HUES48 (cell line): ENCODE measurements around the gene WDR93.

Experiments
- H3K27ac ChIP-seq: one replicate; pipeline ENCODE4 v1.7.0; 2013; ENCODE audit warnings: low read depth, low read length, inconsistent platforms
- H3K27me3 ChIP-seq: 2 replicates; pipeline ENCODE4 v1.6.1; 2013; ENCODE audit warnings: mild to moderate bottlenecking, low read length; ENCODE audit not compliant: control insufficient read depth, insufficient read depth
- H3K36me3 ChIP-seq: 2 replicates; pipeline ENCODE4 v1.6.1; 2013; ENCODE audit warnings: low read length; ENCODE audit not compliant: control insufficient read depth, insufficient read depth
- H3K4me1 ChIP-seq: 2 replicates; pipeline ENCODE4 v1.6.1; 2013; ENCODE audit warnings: mild to moderate bottlenecking, low read length; ENCODE audit not compliant: control insufficient read depth, insufficient read depth
- H3K4me3 ChIP-seq: 2 replicates; pipeline ENCODE4 v1.5.1; 2013; ENCODE audit warnings: mild to moderate bottlenecking, low read depth, low read length
- H3K9ac ChIP-seq: 2 replicates; pipeline ENCODE4 v1.6.1; 2013; ENCODE audit warnings: mild to moderate bottlenecking, low read depth, low read length, moderate library complexity
- H3K9me3 ChIP-seq: 2 replicates; pipeline ENCODE4 v1.6.1; 2013; ENCODE audit warnings: low read length; ENCODE audit not compliant: control insufficient read depth, insufficient read depth

WDR93 gene

GRCh38 chr15:89760303-89761008, 69.8 kb downstream of the WDR93 start:
- Histone ChIP-seq H3K4me3 (no peak overlapping the region), H3K36me3 (no peaks in the 10 kb centered on the region), H3K9me3 (no peaks in the 10 kb centered on the region), H3K9ac (no peak overlapping the region), H3K4me1 (peaks cover 7% of the 10 kb centered on the region; the same call in 1 of the 2 replicates), H3K27me3 (peaks cover 5% of the 10 kb centered on the region; the same call in 1 of the 2 replicates), H3K27ac (no peak overlapping the region)

DNA sequence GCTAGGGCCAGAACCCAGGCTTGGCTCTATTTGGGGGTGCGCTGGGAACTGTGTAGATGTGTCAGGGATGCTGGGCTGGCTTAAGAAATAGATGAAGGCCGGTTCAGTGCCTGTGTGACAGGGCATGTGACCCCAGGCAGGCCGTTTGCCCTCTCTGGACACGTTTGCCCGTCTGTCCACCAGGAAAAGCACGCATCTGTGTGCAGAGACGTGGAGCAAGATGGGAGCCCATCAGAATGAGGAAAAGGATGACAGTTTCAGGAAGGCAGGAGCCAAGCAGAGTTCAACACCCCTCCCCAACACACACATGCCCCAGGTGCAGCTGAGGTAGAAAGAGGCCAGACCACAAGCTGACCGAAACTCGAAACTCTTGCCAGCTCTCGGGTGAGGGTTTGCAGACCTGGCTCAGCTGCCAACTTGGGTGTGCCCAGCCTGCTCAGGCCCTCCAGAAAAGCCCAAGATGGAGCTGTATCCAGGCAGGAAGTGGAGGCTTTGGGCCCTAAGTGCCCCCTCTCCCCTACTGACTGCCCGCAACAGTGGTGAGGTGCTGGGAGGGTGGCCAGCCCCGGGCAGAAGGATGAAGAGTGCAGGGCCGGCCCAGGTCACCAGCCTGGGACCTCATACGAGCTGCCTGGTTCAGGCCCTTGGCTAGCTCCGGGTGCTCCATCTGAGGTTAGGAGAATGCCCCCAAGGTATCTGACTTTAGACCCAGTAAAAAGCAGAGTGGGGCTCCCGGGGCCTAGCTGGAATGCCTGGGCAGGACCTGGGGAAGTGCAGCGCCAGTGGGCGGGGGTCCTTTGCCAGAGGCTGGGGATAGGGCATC, 70.6 kb downstream of the WDR93 start:
- no peak overlapping the region for H3K9ac ChIP-seq
- no peaks in the 10 kb centered on the region for H3K27me3 ChIP-seq
- peaks cover 7% of the 10 kb centered on the region; the same call in 1 of the 2 replicates for H3K4me1 ChIP-seq
- no peak overlapping the region for H3K4me3 ChIP-seq
- no peak overlapping the region for H3K27ac ChIP-seq
- H3K9me3 ChIP-seq: no peaks in the 10 kb centered on the region
- H3K36me3 ChIP-seq: no peaks in the 10 kb centered on the region

DNA sequence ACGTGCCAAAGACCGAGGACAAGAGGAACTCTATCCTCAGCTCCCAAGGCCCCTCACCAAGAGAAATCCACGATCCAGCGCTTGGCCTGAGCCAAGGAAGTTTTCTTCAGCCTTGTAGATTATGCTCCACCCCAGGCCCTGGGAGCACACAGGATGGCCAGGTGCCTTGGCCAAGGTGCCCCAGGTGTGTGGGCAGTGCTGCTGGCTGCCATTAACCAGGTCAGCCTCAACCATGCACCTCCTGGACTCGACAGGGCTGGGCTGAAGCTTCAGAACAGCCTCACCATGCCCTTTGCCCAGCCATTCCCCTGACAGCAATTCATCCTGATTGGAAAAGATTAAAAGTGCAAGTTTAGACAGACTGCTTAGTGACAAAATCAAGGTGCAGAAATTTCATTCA, 71.3 kb downstream of the WDR93 start:
- peaks cover 7% of the 10 kb centered on the region; the same call in 1 of the 2 replicates for H3K4me1 ChIP-seq
- H3K9ac ChIP-seq: no peak overlapping the region

DNA sequence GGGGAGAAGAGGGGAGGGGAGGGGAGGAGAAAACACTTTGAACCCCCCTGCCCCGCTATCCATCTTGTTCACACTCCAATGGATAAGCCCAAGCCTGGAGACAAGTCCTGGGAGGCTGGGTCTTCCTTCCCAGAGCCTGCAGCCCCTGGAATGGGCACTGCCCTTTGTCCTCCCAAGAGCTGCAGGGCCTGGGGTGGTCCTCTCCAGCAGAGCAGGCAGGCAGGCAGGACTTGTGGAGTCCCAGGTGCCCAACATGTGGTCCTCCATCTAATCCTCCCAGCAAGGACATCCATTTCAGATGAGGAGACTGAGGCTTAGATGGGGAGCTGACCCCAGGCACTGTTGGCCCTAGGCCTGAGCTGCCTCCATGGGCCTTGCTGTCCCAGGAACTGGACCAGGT, 75.1 kb downstream of the WDR93 start:
- H3K27ac ChIP-seq: no peak overlapping the region
- H3K4me1 ChIP-seq: no peaks in the 10 kb centered on the region
- no peaks in the 10 kb centered on the region for H3K27me3 ChIP-seq
- no peak overlapping the region for H3K9ac ChIP-seq
- no peaks in the 10 kb centered on the region for H3K9me3 ChIP-seq
- H3K4me3 ChIP-seq: no peak overlapping the region
- H3K36me3 ChIP-seq: no peaks in the 10 kb centered on the region

More for the DNA sequence above, 71.3 kb downstream of the WDR93 start:
- H3K27ac ChIP-seq: no peak overlapping the region
- no peaks in the 10 kb centered on the region for H3K9me3 ChIP-seq
- H3K36me3 ChIP-seq: no peaks in the 10 kb centered on the region
- H3K27me3 ChIP-seq: no peaks in the 10 kb centered on the region
- H3K4me3 ChIP-seq: no peak overlapping the region

GRCh38 chr15:89766357-89767311, 76.0 kb downstream of the WDR93 start:
- H3K4me3 ChIP-seq: no peak overlapping the region
- H3K9me3 ChIP-seq: no peaks in the 10 kb centered on the region
- H3K36me3 ChIP-seq: no peaks in the 10 kb centered on the region
- no peak overlapping the region for H3K27ac ChIP-seq
- H3K27me3 ChIP-seq: no peaks in the 10 kb centered on the region
- no peaks in the 10 kb centered on the region for H3K4me1 ChIP-seq
- H3K9ac ChIP-seq: no peak overlapping the region

- Histone ChIP-seq H3K36me3 (no peaks in the 10 kb centered on the region), H3K27me3 (no peaks in the 10 kb centered on the region), H3K4me3 (no peak overlapping the region), H3K4me1 (no peaks in the 10 kb centered on the region), H3K9me3 (no peaks in the 10 kb centered on the region), H3K27ac (no peak overlapping the region), H3K9ac (no peak overlapping the region)
Measured at GRCh38 chr15:89767411-89767915, 76.9 kb downstream of the WDR93 start.

- Histone ChIP-seq H3K4me1 (no peaks in the 10 kb centered on the region), H3K36me3 (no peaks in the 10 kb centered on the region), H3K9me3 (no peaks in the 10 kb centered on the region), H3K4me3 (no peak overlapping the region), H3K27me3 (no peaks in the 10 kb centered on the region), H3K27ac (no peak overlapping the region), H3K9ac (no peak overlapping the region)
Measured at GRCh38 chr15:89768071-89768500, 77.5 kb downstream of the WDR93 start.

DNA sequence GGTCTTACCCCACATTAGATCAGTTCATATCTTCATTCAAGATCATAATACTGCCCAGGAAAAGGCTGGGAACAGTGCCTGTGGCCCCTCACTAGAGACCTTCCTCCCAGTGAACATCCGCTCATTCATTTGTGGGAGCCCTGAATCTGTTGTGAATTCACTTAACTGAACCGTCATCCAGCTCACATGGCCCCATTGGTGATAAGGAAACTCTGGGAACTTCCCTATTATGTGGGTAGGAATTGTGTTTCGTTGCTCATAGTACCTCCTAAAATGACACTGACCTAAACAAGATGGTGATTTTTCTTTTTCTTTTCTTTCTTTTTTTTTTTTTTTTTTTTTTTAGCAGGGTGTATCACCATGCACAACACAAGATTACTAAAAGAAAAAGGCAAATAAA, 78.8 kb downstream of the WDR93 start:
- Histone ChIP-seq H3K36me3 (no peaks in the 10 kb centered on the region), H3K4me3 (no peak overlapping the region), H3K9me3 (no peaks in the 10 kb centered on the region), H3K27me3 (peaks cover 4% of the 10 kb centered on the region; the same call in 1 of the 2 replicates), H3K9ac (no peak overlapping the region), H3K4me1 (no peaks in the 10 kb centered on the region), H3K27ac (no peak overlapping the region)

DNA sequence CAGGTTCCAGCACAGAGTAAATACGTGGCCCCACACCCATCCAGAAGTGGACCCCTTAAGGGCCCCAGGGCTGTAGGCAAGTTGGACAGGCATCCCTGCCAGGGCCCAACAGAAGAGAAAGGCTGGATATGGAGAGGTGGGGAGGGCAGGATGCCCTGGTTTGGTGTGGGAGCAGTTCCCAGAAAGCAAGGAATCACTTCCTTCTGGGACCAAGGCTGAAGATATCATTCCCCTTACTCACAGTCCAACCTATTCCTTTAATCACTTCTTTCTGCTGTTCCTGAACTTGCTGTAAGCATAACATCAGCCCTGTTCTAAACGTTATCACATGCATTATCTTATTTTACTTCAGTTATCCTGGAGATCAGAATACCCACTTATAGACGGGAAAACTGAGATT, 79.4 kb downstream of the WDR93 start:
- no peaks in the 10 kb centered on the region for H3K36me3 ChIP-seq
- no peak overlapping the region for H3K27ac ChIP-seq
- H3K4me1 ChIP-seq: no peaks in the 10 kb centered on the region
- peaks cover 6% of the 10 kb centered on the region; the same call in 1 of the 2 replicates for H3K27me3 ChIP-seq
- no peaks in the 10 kb centered on the region for H3K9me3 ChIP-seq
- no peak overlapping the region for H3K9ac ChIP-seq
- H3K4me3 ChIP-seq: no peak overlapping the region

GRCh38 chr15:89772932-89773583, 82.4 kb downstream of the WDR93 start:
- no peaks in the 10 kb centered on the region for H3K36me3 ChIP-seq
- no peak overlapping the region for H3K27ac ChIP-seq
- H3K4me1 ChIP-seq: no peaks in the 10 kb centered on the region
- H3K4me3 ChIP-seq: no peak overlapping the region
- H3K9me3 ChIP-seq: no peaks in the 10 kb centered on the region
- H3K27me3 ChIP-seq: peaks cover 34% of the 10 kb centered on the region
- H3K9ac ChIP-seq: no peak overlapping the region
